Measurements from ENCODE around the gene SULT1A1.
"Not testable (repeated sequence)": the region's sequence is repeated elsewhere in the genome, so short reads cannot be mapped to it uniquely, and the experiment has no call there.

SULT1A1 gene

DNA sequence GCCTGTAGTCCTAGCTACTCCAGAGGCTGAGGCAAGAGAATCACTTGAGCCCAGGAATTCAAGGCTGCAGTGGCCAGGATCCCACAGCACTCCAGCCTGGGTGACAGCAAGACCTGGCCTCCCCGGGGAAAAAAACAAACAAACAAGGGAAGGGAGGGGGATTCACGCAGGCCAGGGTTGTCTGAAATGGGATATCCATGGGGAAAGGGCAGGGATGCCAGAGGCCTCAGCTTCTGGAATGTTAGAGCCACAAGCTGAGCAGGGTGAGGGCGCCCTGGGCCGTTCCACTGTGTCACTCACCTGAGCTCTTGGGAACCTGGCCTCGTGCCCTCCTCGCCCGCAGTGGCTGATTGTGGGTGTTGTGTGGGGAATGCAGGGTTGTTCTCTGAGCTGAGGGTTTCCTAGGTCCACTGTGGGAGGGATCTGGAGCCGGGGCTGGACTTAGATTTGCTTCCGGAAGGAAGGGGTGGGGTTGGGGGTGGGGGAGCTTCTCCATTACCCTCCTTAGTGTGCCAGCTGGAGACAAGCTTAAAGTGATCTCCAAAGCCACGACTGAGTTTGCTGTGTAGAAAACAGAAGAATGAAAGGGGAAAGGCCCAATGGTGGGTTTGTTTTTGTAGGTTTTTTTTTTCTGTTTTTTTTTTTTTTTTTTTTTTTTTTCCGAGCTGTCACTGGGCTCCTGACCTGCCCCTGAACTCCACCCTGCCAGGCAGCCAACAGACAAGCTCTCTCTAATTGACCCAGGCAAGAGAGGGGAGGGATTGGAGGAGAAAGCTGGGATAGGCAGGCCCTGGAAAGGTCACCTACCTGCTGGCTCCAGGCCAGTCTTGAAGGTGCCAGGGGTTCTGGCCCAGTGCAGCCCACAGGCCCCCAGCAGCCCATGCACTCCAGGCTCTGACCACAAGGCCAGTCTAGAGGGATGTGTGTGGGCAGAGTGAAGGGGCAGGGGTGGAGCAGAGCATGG, at the start of gene SULT1A1:
TSS of gene SULT1A1 (minus strand) at position 414 of the 964 bp plus-strand sequence. CDS start 1,189 bp downstream, outside the sequence.
- no peak for DNase-seq

DNA sequence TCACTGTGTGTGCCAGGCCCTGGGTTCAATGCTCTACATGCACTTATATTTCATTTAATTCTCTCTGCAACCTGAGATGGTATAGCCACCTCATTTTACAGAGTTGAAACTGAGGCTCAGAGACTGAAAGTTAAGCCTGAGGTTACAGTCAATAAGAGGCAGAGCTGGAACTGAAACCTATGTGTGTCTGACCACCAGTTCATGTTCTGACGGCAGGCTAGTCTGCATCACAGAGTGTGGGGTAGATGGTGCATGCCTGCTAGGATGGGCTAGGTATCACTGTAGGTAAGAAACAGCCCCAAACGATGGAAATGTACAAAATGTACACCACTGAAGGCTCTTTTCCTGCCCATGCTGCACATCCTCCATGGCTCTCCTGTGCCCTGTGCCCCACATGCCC, 30.1 kb upstream of the SULT1A1 start:
- not testable (repeated sequence) for DNase-seq

DNA sequence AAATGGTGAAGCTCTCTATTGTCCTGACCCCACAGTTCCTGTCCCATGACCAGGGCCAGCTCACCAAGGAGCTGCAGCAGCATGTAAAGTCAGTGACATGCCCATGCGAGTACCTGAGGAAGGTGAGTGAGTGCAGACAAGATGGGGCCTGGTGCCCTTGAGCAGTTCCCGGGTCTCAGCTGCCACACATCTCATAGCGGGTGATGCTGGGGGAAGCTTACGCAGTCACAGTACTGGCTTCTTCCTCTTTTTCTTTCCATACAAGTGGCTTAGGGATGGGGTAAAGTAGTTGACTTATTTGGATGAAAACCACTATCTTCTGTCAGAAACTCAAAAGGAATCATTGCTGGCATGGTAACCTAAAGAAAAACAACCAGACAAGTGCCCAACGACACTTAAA, 28.5 kb upstream of the SULT1A1 start:
- not testable (repeated sequence) for DNase-seq

DNA sequence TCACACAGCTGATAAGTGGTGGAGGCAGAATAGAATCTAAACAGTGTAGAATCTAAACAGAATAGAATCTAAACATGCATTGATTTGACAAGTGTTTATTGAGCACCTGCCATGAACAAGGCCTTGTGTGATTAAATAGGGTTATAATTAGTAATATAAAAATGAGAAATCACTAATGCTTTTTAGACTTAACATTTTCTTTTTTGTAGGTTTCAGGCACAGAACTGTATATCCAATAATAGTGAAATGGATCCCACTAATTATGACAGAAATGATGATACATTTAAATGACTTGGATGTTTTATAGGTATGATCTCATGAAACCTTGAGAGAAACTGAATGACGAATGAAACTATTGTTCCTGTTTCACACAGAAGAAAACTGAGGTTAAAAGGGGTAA, 27.9 kb upstream of the SULT1A1 start, which contains the start of gene NPIPB8:
TSS of gene NPIPB8 (plus strand) at position 301 of the 400 bp plus-strand sequence. CDS start 296 bp downstream, outside the sequence.
- DNase-seq: not testable (repeated sequence)

DNA sequence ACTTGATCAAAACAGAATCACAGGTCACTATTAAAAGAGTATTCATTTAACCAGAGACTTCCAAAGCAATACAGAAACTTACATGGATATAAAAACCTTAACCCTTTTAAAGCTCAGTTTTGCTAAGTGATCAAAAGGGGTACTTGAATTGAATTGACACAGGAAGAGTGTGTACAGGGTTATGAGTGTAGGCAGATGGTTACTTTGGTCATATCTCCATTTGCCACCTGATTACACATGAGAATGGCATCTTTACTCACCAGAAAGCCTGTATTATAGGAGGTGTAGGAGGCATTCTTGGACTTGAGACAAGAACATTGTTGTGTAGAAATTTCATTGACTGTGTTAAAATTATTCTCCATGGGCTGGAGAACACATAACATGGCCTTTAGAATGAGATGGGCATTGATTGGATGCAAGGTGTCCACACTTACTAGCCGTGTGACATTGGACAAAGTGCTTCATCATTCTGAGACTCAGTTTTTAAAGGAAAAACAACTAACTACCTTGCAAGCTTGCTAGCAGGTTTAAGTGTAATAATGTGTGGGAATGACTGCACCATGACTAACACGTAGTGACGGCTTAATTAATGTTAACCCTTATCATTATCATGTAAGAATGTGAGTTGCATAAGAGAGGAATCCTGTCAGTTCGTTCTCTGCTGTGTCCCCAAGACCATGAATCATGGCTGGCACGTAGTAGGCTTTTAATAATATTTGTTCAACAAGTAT, 26.4 kb upstream of the SULT1A1 start:
- not testable (repeated sequence) for DNase-seq

DNA sequence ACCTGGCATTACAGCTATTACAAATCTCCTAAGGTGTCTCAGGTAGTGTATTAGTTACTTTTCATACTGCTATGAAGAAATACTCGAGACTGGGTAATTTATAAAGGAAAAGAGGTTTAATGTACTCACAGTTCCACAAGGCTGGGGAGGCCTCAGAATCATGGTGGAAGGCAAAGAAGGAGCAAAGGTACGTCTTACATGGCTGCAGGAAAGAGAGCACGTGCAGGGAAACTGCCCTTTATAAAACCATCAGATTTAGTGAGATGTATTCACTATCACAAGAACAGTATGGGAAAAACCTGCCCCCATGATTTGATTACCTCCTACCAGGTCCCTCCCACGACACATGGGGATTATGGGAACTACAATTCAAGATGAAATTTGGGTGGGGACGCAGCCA, 21.1 kb upstream of the SULT1A1 start:
- not testable (repeated sequence) for DNase-seq

DNA sequence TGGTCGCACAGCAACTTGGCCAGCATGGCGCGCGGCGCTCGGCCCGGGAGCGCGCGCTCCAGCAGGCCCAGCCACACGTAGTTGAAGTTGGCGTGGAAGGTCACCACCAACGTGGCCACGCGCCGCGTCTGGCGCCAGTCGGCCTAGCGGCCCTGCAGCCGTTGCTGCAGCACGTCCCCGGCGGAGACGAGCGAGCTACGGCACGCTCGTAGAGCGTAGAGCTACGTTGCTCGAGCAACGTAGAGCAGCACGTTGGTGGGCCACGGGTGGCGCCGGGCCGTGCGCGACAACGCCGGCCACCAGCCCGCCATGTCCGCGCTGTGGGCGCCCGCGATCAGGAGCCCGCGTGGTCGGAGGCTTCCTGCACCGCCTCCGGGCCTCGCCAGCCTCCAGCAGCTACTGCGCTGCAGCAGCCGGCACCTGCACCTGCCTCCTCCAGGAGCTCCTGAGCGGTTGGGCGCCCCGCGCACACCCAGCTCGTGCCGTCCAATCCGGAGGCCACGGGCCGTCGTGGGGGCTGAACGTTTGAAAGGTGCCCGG, 13.4 kb upstream of the SULT1A1 start:
- DNase-seq: peak; percentile 88

DNA sequence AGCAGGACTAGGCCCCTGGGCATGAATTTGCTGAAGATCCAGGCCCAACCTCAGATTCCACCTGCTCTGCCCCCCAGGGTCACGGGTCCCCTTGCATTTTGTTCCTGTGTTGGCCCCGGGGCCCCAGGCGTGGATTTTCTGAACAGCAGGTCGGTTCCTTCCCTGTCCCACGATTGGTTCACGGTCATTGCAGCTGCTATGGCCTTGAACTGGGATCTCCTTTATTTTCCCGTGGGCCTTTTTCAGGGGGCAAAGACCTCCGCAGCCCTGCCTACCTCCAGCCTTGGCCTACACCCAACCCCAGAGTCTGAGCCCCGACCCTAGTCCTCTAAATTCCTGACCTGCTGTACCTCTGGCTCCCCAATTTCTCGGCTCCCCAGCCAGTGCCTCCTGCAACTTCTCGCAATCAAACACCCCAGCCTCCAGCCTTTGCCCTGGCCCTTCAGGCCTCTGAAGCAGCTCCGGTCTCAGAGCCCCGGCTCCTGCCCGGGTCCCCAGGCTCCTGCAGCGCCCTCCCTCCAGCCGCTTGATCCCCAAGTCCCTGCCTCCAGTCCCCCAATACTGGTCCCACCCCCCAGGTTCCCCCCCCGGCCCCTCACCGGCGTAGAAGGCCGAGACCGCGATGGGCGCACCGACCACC, 12.8 kb upstream of the SULT1A1 start:
- peak; percentile 34 for DNase-seq

DNA sequence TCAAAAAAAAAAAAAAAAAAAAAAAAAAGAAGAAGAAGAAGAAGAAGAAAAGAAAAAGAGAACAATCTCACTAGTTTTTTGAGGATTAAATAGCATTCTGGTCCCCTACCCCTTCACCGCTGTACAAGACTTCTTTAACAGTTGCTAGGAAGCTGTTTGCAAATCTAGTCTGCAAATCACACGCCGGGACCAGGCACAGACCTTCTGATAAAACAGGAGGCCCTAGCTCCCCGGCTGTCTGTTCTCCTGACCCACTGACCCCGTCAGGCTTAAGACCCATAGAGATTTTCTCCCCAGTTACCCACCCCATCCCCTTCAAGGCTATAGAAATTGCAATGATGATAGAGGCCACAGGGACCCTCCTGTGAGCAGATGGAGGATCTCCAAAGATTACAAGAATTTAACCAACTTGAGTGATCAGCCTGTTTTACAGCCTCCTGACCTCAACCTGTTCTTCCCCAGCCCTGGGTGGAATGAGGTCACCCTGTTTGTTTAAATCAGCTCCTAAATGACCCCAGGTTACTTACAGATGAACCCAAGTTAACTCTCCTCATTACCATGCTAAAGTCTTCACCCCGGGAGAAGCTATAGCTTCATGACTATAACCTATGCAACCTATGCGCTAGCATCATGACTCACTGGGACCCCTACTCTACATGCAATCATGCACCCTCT, 11.8 kb upstream of the SULT1A1 start:
- DNase-seq: peak; percentile 24

DNA sequence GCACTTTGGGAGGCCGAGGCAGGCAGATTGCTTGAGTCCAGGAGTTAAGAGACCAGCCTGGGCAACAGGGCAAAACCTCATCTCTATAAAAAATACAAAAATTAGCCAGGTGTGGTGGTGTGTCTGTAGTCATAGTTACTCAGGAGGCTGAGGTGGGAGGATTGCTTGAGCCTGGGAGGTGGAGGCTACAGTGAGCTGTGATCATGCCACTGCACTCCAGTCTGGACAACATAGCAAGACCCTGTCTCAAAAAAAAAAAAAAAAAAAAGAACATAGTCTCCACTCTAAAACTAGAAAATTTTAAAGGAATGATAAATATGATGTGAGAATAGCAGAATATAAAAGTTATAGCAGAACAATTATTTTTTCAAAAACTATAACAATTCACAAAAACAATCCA, 10.5 kb upstream of the SULT1A1 start:
- DNase-seq: not testable (repeated sequence)

DNA sequence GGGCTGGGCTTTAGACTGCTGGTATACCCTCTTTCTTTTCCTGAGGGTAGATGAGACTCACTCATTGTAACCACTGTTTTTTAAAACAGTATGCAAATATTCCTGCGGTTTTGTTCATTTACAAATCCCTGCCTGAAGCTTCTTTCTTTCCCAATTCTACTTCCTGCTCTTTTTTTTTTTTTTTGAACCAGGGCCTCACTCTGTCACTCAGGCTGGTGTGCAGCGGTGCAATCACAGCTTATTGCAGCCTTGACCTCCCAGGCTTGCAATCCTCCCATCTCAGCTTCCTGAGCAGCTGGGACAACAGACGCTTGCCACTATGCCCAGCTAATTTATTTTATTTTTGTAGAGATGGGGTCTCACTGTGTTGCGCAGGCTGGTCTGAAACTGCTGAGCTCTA, 8.0 kb upstream of the SULT1A1 start:
- no peak for DNase-seq

DNA sequence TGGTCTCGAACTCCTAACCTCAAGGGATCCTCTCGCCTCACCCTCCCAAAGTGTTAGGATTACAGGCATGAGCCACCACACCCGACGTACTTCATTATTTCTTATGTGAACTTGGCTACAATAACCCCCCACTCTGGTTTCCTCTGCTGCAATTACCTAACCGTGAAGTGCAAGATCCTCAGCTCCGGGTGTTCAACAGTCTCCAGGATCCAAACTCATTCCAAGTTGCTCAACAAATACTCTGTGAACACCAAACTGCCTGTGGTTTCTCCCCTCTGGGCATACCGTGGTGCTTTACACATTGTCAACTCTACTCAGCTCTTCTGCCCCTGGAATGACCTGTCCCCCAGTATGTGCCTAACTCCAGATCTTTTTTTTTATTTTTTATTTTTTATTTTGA, 6.8 kb upstream of the SULT1A1 start:
- DNase-seq: no peak

DNA sequence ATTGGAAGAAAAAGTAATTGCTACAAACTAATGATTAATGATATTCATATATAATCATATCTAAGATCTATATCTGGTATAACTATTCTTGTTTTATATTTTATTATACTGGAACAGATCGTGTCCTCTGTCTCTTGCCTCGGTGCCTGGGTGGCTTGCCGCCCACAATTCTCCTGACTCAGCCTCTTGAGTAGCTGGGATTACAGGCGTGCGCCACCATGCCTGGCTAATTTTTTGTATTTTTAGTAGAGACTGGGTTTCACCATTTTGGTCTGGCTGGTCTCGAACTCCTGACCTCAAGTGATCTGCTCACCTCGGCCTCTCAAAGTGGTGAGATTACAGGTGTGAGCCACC, 6.4 kb upstream of the SULT1A1 start:
- DNase-seq: not testable (repeated sequence)

DNA sequence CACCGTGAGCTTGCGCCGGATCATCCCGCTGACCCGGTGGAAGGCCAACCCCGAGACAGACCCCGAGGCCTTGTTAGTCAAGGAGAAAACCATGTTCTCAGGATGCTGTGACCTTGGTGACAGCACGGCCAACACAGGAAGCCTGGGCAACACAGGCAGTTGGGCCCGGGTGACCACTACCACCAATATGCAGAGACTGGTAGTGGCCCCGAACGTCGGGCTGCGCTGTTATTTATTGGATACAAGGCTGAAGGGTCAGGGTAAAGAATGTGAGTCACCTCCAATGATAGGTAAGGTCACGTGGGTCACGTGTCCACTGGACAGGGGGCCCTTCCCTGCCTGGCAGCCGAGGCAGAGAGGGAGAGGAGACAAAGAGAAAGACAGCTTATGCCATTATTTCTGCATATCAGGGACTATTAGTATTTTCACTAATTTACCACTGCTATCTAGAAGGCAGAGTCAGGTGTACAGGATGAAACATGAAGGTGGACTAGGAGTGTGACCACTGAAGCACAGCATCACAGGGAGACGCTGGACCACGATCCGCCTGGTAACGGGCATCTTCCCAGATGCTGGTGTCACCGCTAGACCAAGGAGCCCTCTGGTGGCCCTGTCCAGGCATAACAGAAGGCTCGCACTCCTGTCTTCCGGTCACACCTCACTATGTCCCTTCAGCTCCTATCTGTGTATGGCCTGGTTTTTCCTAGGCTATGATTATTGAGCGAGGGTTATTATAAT, 5.8 kb upstream of the SULT1A1 start:
- DNase-seq: peak; percentile 74

DNA sequence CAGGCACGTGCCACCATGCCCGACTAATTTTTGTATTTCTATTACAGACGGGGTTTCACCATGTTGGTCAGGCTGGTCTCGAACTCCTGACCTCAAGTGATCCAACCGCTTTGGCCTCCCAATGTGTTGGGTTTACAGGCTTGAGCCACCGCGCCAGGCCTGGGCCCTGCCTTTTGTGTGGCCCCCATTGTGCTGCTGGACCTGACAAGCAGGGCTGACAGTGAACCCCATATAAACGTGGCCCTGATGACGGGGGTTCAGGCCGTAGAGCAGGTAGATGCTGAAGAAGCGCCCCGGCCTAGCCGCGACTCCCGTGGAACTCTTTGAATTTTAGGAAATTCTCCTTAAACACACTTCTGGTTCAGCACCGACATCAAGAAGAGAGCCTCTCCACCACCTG, 4.7 kb upstream of the SULT1A1 start:
- DNase-seq: not testable (repeated sequence)

DNA sequence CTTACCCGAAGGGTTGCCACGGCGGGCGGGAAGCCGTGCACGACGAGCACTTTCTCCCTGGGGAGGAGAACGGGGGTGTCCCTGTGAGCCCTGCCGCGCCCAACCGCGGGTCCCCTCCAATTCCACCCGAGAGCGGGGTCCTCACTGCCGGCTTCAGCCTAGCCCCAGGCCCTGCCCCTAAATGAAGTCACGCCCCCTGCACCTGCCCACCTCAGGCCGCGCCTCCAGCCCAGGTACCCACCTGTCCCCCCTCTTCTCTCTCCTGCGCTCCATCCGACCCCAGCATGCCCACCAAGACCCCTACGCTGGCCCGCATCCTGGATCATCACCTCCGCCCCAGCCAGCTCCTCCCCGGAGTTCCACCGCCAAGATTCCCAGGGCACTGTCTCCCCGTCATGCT, 4.1 kb upstream of the SULT1A1 start:
- DNase-seq: not testable (repeated sequence)

DNA sequence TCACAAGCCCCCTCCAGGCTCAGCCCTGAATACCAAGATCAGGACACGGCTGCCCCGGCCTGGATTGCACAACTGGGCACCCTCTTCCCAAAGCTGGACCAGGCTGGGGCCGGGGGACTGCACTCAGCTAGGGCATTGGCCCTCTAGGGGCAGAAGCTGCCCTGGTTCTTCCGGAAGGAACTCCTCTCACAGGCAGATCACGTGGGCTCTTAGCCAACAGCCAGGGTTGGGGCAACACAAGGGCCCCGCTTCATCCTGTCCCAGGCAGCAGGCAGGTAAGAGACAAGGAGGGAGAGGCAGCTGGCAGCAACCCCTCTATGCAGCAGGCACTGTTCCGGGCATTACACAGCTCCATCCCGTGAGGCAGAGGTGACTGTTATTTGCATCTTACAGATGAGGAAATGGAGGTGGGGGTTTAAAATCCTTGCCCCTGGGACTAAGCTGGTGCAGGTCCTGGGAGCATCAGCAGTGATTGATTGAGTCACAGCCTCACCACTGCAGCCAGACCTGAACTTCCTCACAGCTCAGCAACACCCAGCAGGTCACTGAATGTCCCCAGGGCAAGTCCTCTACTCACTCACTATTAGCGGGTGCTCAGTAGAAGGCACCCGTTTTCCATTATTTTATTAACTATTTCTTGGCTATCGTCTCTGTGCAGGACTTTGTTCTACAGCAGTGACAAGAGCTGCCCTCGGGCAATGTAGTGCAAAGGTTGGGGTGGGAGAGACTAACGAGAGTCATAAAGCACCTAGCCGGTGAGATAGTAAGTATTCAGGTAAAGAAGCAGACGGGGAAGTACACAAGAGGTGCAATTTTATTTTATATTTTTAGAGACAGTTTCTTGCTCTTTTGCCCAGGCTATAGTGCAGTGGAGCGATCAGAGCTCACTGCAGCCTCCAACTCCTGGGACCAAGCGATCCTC, 2.8 kb upstream of the SULT1A1 start:
- not testable (repeated sequence) for DNase-seq

DNA sequence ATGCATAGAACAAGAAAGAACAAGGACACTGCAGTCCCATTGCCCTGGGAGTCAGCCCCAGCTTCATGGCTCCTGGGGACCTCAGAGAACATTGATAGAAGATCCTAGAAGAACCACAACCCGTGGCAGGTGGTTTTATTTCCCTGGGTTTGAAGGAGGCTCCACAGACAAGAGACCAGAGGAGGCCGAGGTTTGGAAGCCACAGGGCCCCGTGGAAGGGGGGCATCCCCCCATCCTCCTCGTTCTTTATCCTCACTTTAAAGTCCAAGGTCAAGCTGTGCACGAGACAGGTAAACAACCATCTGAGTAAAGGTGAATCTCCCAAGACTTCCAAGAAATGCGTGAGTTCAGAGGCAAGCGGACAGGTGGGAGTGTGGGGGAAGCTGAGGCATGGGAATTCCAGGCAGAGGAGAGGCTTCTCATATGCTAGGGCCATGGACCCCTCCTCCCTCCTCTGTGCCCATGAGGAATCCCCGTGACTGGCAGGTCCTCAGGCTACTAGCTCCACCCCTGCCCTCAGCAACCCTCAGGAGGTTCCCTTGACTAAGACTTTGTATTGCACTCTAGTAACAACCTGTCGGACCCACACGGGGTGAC, 849 bp upstream of the SULT1A1 start:
- no peak for DNase-seq

DNA sequence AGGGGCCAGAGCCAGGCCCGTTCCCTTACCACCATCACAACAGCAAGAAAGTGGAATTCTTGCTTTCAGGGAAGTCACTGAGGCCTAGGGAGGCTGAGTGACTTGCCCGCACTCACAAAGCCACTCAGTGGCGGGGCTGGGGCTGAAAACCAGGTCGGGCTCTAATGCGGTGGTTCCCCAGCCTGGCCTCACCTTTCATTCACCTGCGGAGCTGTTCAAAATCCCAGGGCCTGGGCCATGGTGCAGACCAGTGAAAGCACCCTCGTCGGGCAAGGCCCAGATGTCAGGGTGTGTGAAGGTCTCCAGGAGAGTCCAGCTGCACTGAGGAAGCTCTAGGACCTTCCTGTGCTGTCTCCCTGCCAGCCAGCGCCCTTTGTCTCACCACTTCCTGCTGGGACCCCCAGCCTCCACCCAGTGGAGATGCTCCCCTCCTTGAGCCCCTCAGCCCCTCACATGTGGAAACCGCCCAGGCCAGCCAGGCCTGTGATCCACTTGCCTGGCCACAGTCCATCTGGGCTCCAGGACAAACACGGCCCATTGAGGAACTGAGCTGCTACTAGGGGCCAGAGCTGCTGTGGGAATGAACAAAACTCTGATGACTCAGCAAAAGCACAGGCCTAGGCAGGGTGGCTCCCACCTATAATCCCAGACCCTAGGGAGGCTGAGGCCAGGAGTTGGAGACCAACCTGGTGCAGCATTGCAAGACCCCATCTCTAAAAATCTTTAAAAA, 812 bp downstream of the SULT1A1 start:
- not testable (repeated sequence) for DNase-seq

Measured in retina (tissue), 1 donor.